ENCODE data around the gene BICD1.
"Not testable (repeated sequence)": the region's sequence is repeated elsewhere in the genome, so short reads cannot be mapped to it uniquely, and the experiment has no call there.

The BICD1 gene

DNA sequence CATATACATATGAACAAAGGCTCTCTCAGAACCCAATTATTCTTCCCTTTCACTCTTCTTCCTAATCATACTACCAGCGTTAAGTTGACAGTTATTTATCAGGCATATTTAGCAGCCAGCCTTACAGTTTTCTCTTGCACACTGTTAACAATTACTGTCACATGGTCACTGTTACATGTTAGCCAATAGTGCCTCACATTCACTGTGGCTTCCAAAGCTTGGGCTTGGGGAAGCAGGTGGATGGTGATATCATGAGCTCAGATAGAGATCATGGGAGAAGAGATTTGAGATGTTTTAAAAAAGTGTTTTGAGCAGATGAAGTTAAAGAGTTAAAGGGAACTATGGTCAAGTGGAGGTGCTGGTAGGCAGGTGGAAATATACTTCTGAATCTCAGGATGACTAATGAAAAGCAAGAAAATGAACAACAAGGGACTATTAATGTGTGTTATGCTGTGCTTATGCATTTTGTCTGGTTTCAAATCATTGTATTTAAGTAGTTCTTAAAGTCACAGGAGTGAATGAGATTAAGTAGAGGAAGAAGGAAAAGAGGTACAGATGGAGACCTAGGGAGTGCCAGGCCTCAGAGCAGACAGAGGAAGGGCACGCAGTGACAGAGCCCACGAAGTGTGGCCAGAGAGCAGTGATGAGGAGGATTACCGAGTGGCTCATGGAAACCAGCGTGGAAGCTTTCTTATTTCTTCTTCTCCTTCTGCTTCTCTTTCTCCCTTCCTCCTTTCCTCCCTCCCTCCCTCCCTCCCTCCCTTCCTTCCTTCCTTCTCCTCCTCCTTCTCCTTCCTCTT, 39.6 kb downstream of the BICD1 start:
- DNase-seq: no peak

DNA sequence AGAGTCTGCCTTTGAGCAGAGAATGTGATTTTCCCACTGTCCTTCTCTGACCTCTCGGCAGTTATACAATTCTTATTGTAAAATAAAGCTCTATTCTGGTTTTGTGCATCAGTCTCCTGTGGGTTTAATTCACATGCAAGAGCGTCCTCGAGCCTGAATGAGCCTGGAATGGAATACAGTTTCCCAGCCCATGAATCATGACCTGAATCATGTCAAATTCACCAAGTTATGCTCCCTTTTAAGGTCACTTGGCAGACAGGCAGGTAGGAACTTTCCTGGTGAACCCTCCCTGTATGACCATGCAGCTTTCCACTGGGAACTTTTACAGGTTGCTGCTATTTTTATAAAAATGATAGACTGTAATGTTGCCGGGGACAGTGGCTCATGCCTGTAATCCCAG, 41.7 kb downstream of the BICD1 start:
- no peak for DNase-seq

DNA sequence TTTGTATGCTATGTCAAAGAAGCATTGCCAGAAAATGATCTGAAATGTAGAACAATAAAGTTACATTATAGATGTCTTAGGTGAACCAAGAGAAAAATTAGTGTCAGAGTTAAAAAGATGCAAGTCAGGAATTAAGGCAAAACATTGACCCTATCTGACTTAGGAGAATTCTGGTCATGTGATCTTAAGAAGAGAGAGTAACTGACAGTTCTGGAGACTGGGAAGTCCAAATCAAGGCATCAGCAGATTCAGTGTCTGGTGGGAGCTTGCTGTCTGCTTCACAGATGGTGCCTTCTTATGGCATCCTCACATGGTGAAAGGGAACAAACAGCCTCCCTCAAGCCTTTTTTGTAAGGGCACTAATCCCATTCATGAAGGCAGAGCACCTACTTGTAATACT, 42.8 kb downstream of the BICD1 start:
- no peak for DNase-seq

DNA sequence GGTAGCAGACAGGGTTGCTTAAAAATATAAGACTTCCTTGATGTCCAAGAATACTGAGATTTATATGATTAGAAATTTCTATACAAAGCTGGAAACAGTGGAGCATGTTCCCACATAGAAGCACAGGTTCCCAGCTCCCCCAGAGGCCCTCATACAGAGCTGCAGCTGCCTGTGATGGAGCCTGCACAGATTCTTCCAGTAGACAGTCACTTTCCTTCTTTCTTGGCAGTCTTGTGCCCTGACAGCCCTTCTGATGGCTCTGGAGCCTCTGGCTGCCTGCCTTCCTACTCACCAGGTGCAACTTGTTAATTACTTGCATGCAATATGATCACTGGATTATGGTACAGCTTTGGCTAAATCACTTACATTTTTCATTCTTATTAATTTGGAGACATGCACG, 44.4 kb downstream of the BICD1 start:
- no peak for DNase-seq

DNA sequence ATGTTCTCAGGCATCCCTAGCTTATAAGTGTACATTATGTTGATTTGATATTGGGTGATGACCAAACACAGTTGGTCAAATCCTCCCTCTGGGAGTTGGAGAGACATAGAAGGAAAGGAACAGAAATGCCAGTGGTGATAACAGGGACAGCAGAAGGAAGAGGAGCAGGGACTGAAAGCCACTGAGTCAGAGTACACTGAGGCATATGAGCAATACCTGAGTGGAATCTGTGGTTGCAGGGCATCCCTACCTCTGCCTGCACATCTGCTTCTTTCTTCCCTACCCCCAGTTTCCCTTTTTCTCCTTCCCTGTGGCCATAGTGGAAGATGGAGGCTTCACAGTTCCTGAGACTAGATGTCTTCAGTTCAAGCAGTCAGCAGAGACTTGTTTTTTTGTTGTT, 44.9 kb downstream of the BICD1 start:
- DNase-seq: no peak

DNA sequence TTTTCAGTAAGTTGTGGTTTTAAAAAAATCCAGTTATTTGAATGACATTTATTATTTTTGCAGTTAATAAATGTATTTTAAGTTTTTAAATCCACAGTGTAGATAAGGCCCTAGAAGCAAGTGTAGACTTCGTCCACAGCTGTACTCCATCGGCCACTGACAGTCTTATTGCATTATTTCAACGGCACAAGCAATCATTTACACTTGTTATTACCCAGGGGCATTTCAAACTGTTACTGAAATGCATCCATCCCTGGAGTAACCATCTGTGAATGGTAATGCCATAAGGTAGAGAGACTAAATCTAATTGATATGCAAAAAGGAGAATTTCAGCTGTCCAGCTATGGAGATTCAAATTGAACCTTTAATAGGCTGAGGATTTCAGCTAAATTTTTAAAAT, 48.4 kb downstream of the BICD1 start:
- no peak for DNase-seq

DNA sequence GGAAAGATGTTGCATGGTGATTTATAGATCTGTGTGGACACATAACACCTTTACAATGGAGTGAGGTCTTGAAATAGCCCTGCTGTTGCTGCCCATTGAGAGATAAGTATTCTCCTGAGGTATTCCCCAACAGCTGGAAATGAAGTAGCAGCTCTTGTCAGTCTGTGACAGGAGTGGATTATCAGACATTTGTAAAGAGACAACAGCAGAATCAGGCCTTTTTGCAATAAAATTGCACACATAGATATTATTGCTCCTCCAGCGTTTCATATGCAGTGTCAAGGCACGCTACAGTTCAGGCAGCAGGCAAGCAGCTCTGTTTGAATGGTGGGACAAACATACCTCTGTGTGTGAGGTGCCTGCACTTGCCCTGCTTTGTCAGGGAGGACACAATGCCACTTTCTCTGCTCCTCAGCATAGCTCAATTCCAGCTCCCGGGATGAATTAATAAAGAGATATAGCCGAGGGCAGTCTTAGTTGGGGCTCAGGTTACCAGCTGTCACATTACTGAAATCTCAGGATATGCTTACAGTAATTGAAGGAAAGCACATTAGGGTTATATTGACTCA, 49.4 kb downstream of the BICD1 start:
- no peak for DNase-seq

DNA sequence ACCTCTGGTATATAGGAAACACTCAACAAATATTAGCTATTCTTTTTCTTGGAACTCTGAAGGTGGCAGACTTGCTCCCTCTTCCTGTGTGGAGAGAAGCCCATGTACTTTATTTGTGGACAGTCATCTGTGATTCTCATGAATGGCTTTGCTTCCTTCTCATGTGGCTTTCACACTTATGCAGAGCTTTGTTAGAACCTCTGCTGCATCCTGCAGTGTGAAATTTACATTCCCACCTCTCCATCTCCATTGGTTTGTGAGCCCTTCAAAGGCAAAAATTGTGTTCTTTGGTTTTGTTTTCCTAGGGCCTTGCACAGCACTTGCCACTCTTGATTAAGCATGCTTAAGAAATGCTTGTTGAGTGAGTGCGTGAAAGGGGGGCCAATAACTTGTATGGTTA, 51.9 kb downstream of the BICD1 start:
- no peak for DNase-seq

DNA sequence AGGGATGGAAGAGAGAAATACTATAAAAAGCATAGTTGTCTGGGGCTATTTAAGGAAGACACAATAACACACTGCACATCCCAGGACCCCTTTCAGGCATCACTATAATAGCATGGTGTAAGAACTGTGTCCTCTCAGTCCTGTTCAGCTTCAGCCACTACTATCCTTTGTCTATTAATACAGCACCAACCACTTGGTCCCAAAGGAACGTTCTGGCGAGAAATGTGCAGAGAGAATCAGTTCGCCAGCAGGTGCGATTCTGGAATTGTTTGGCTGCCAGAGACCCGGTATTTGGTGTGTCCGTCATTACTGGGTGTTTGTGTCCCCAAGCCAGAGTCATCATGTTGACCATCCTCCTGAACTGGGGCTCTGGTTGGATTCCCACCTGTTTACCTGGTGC, 52.7 kb downstream of the BICD1 start:
- no peak for DNase-seq

DNA sequence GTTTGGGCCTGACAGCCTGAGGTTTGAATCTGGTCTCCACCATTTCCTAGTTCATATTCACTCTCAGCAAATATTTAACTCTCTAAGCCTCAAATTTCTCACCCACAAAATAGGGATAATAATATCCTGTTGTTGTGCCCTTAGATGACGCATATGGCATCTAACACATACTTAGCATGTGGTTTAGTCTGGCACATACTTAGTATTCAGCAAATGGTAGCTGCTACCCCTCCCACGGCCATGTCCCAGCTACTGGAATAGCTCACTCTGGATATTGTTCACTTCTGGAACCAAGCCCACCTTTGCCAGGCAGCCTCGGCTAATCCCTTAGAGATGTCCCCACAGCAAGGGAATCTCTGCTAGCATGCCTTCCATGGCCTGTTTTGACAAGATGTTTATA, 53.3 kb downstream of the BICD1 start:
- DNase-seq: no peak

DNA sequence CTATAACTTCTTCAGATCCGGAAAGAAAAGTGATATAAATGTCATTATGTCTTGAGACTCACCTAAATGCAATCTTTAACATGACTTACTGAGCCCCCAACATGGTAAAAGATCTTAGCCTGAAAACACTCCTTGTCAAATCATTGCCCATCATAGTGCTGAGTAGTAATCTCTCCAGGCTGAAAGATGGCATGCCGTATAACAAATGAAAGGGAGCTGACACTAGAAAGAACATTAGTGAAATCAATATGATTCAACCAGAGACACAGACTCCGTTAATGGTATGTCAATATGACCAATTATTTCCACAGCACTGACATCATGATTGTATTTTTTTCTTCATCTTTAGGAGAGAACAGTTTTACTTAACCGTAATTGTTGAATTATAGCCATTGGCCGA, 54.4 kb downstream of the BICD1 start:
- DNase-seq: no peak

DNA sequence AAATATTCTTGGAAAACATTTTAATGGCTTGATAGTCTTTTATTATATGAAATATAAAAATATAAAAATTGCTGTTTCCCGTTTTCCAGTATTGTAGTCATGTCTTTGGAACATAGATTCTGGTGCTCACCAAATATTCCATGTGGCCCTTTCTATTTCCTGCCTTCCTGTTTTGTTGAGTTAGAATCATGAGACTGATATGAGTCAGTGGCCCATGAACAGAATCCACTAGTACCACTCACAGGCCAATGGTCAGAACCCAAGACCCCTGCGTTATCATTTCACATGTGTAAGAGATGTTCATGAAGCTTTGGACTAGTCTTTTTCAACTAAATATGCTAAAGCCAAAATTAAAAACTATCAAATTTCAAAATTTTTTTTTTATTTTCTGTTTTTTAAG, 56.9 kb downstream of the BICD1 start:
- DNase-seq: no peak

DNA sequence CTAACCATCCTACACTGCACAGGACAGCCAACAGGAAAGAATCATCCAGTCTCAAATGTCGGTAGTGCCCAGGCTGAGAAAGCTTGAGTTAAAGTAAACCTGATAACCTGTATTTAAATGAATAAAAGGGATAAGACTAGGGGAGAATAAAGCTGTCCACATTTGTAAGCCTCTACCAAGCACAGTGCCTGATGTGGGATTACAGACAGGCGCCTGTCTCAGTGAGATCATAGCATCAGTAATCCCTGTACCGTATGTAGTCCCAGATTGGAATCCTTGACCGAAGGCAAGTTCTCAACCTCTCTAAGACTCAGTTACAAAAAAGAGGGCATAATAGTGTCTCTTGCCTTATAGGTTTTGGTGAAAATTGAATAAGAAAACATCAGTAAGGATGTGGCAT, 59.9 kb downstream of the BICD1 start:
- DNase-seq: no peak

DNA sequence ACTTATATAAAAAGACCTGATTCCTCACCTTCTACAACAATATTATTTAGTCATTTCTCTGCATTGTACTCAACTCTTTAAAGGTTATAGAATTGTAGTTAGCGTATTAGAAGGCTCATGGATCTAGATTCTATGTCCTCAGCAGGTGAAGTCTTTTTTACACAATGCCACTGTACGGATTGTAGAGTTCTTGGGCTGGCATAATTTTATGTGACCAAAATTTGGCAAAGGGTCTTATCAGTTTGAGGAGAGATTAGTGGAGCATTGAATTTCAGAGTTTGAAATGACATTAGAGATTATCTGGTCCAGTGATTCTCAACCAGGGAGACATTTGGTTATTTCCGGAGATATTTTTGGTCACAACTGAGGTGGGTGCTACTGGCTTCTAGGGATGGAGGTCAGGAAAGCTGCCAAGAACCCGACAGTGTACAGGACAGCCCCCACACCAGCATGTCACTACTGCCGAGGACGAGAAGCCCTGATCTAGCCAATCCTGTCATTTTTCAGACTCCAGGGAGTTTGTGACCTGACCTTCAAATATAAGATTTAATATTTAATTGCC, 63.9 kb downstream of the BICD1 start:
- no peak for DNase-seq

DNA sequence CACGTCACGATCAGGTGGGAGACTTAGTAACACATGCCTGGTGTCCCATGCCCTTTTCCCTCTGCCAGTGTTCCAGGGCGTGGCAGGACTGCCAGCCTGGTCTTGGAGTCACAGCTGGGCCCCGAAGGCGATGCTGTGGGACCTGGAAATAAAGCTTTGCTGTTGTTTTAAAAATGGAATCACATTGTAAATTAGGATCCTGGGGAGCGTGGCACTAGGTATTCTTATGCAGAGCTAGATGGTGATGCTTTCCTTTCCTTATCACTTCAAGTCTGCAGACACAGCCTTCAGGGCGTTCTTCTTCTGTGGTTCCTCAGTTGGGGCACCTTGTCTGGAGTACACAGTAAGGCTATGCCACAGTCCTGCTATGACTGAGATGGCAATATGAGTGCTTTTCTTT, 64.6 kb downstream of the BICD1 start:
- no peak for DNase-seq

DNA sequence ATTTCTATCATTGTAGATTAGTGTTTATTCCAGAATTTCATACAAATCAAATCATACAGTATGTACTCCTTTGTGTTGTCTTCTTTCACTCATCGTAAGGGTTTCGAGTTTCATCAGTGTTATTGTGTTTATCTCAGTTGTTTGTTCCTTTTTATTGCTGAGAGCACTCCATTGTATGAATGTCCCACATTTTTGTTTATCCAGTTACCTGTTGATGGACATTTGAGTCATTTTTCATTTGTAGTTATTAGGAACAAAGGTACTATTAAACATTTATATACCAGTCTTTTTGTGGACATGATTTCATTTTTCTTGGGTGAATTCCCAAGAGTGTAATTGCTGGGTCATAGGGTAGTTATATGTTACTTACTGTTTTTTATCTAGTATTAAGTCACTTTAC, 70.0 kb downstream of the BICD1 start:
- no peak for DNase-seq

DNA sequence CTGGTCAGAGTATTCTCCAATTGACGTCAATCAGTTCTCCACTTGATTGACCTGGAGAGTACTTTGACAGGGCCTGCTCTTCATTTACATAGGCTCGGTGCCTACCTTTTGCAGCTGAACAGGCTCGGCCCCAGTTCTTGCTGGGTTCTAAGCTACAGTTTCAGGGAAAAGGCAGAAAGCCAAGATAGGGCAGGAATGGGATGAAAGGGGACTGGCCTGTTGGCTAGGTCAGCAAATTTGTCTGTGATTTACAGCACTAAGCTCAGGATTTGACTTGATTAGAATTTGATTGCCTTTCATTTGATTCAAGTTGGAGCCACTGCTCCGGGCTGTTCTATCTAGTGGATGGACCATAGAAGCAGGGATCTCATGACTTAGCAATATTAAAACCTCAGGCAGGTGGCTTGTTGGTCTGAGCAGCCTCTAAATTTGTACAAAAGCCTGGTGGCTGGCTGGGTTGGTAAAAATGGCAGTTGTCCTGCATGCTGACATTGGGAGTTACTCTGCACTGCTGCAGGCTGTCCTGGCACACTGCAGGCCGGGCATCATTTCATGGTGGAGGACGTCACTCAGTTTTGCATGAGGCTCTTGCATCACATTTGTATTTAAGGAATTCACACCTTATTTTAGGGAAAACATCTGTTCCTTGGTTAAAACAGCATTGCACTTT, 71.8 kb downstream of the BICD1 start:
- no peak for DNase-seq

DNA sequence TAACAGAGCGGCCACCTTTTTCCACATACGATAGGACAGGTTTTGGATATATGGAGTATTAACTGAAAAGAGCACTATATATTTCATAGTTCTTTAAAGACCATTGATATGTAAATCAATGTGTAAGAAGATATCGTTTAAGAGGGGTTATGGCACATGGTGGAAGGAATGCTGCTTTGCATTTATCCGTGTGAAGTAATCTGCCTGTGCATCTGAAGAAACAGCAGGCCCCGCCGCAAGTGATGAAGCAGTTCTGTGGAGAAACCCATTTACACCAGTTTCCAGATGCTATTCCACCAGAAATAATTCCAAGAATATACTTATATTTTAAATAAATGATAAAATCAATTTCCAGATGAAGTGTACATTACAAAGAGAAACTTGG, 72.4 kb downstream of the BICD1 start:
- DNase-seq: no peak

DNA sequence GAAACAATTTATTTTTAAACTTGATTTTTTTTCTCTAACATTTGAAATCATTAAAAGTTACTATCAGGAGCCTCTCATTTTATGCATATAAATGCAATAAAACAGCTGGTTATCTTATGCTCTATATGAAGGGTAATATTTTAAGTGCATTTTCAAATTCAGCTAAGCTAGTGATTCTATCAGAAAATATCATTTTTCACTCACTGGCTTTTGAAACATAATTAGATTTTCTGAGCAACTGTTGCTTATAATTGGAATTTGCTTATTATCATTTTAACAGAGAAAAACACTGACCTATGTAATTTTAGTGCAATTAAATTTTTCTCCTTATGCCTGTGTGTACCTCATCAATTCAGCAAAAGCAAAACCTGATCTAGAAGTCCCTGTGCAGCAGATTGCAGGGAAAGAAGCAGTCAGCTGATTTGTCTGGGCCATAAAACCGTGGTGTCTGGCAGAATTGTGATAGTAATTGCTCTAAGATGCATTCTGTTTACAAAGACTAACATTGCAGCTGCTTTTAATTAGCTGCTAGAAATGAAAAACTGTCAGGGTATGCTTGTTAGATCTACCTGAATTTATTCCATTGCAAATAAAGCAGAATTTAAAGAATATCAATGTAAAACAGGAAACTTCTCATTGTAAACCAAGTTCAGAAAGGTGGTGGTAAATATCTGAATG, 75.0 kb downstream of the BICD1 start:
- DNase-seq: no peak

DNA sequence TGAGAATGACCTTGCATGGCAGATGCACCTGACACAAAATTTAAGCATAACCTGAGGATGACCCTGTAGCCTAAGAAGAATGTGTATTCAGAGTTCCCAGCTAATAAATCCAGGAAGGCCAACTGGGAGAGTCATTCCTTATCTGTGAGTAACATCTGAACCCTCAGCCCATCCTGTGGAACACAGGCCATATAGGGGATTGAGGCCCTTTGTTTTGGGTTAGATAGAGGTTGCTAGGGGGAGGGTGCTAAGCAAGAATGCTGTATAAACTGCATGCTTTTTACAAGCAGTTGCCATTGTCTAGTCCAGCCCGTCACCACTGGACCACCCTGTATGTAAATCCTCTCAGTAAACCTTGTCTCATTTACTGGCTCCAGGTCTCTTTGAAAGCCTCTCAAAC, 77.0 kb downstream of the BICD1 start:
- no peak for DNase-seq

DNA sequence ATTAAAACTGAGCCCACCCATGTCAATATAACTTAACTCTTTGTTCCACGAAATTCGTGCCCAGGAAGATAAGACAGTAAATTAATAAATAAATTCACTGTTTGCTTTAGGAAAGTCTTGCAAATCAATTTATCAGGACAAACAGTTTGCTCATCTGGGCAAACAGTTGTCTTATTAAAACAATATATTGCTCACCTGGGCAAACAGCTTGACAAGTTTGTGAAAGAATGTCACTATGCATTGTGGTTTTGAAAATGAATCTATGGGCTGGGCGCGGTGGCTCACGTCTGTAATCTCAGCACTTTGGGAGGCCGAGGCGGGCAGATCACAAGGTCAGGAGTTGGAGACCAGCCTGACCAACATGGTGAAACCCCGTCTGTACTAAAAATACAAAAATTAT, 80.5 kb downstream of the BICD1 start:
- not testable (repeated sequence) for DNase-seq

DNA sequence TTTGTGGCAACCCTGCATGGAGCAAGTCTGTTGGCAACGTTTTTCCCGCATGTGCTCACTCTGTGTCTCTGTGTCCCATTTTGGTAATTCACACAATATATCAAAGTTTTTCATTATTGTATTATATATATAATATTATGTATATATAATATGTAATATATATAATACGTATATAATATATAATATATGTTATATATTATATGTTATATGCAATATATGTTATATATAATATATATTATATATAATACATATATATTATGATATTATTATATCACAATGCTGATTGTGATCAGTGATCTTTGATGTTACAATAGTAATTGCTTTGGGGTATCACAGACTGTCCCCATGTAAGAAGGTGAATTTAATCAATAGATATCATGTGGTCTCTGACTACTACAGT, 84.8 kb downstream of the BICD1 start:
- no peak for DNase-seq

Data from RPMI8226 (cell line).